HCT116 (cell line): ENCODE measurements around the gene CD1B. TPM values are rescaled to one million over a fixed set of nuclear protein-coding genes. Genes with fewer than 3 reads are reported as not detected.

Experiments
- ATAC-seq: fragments of 200-7000 bp; cut with Tn5 transposase; 2 replicates; pipeline ENCODE4 v1.9.1; 2020; ENCODE audit warnings: mild to moderate bottlenecking, moderate library complexity
- BruUV-seq: library from RNA; stranded (reverse); fragments of 400-500 nt; replicated peaks from 2 replicates; lab custom pipeline; 2021; lab: Mats Ljungman, UMichigan
- CTCF ChIA-PET: fragments of 300-600 bp; sonication (Branson Sonifier 250); formaldehyde crosslinking; loops from one replicate; lab custom pipeline; 2021; ENCODE audit warnings: antibody characterized with exemption; lab: Charles Lee
- POLR2A ChIA-PET: fragments of 300-600, 350-600 bp; sonication (Branson Sonifier 250); formaldehyde crosslinking; loops from one replicate; lab custom pipeline; 2021; ENCODE audit warnings: antibody characterized with exemption; lab: Charles Lee
- RAD21 ChIA-PET, 2 experiments: fragments of 300-600 bp; sonication (Branson Sonifier 250); formaldehyde crosslinking; loops; one replicate each; lab custom pipeline; 2023; ENCODE audit warnings: low total read pairs in 2 of 2; ENCODE audit not compliant: uncharacterized antibody in 2 of 2, unreplicated experiment in 2 of 2, low non-redundant PET in 1 of 2; lab: Charles Lee
- DNase-seq: peaks from one replicate; pipeline ENCODE4 v3.0.0-alpha.2; 2010; ENCODE audit warnings: low read depth, low spot score
- H2AFZ ChIP-seq: fragments of 200-600 bp; shearing (Covaris generic), sonication (generic); 2 replicates; pipeline ENCODE4 v1.6.1; 2017; ENCODE audit warnings: low read depth, mixed run types, mixed read lengths, antibody characterized with exemption, low read length; ENCODE audit not compliant: poor library complexity, severe bottlenecking
- H3K27ac ChIP-seq: 2 replicates; pipeline ENCODE4 v1.5.1; 2012; ENCODE audit warnings: low read depth, low read length
- H3K27me3 ChIP-seq: fragments of 200-600 bp; sonication (generic); 2 replicates; pipeline ENCODE4 v1.6.1; 2016; ENCODE audit warnings: mixed run types, low read length, mixed read lengths; ENCODE audit not compliant: insufficient read depth
- H3K36me3 ChIP-seq, 2 experiments: fragments of 200-500 bp in 1 of 2; fragments of 200-600 bp in 1 of 2; sonication (Bioruptor generic) in 1 of 2; sonication (generic) in 1 of 2; 2 replicates each; pipeline versions ENCODE4 v1.5.1 to v1.6.1; 2014 to 2016; ENCODE audit warnings: low read length in 2 of 2, inconsistent platforms in 1 of 2, mixed read lengths in 1 of 2, mixed run types in 1 of 2; ENCODE audit not compliant: insufficient read depth in 2 of 2, control insufficient read depth in 1 of 2
- H3K4me1 ChIP-seq, 2 experiments: fragments of 200-600 bp in 1 of 2; sonication (generic) in 1 of 2; 2 replicates each; pipeline versions ENCODE4 v1.5.1 to v1.6.1; 2012 to 2017; ENCODE audit warnings: low read length in 2 of 2, inconsistent platforms in 1 of 2, mild to moderate bottlenecking in 1 of 2, mixed read lengths in 1 of 2, mixed run types in 1 of 2, moderate library complexity in 1 of 2; ENCODE audit not compliant: insufficient read depth in 2 of 2, control insufficient read depth in 1 of 2
- H3K4me2 ChIP-seq: fragments of 200-600 bp; sonication (generic); 2 replicates; pipeline ENCODE4 v1.6.1; 2017; ENCODE audit warnings: mixed run types, low read length, mixed read lengths
- H3K4me3 ChIP-seq, 2 experiments: fragments of 200-600 bp in 1 of 2; sonication (generic) in 1 of 2; replicated peaks in 1 of 2; 2 replicates each; pipeline ENCODE4 v1.5.1; 2011 to 2016; ENCODE audit warnings: low read length in 2 of 2, control low read depth in 1 of 2, low read depth in 1 of 2, mild to moderate bottlenecking in 1 of 2, mixed read lengths in 1 of 2, mixed run types in 1 of 2
- H3K79me2 ChIP-seq: fragments of 200-600 bp; sonication (generic); 2 replicates; pipeline ENCODE4 v1.6.1; 2017; ENCODE audit warnings: mild to moderate bottlenecking, mixed run types, low read length, moderate library complexity, mixed read lengths; ENCODE audit not compliant: insufficient read depth
- H3K9ac ChIP-seq: fragments of 200-600 bp; sonication (generic); 2 replicates; pipeline ENCODE4 v1.6.1; 2016; ENCODE audit warnings: low read length, mixed read lengths
- H3K9me2 ChIP-seq: fragments of 200-600 bp; sonication (generic), shearing (Covaris generic); 2 replicates; pipeline ENCODE4 v1.6.1; 2017; ENCODE audit warnings: mixed run types, mild to moderate bottlenecking, moderate library complexity; ENCODE audit not compliant: insufficient read depth
- H3K9me3 ChIP-seq, 2 experiments: fragments of 200-500 bp in 1 of 2; fragments of 200-600 bp in 1 of 2; sonication (Bioruptor generic) in 1 of 2; sonication (generic) in 1 of 2; 2 replicates each; pipeline ENCODE4 v1.6.1; 2014 to 2017; ENCODE audit warnings: low read length in 2 of 2, mixed read lengths in 2 of 2, inconsistent platforms in 1 of 2, low read depth in 1 of 2, mild to moderate bottlenecking in 1 of 2, mixed run types in 1 of 2, moderate library complexity in 1 of 2; ENCODE audit not compliant: control insufficient read depth in 1 of 2, insufficient read depth in 1 of 2
- H4K20me1 ChIP-seq: fragments of 200-600 bp; sonication (generic), shearing (Covaris generic); 2 replicates; pipeline ENCODE4 v1.6.1; 2017; ENCODE audit warnings: mixed run types, mild to moderate bottlenecking, moderate library complexity; ENCODE audit not compliant: insufficient read depth
- EGR1 ChIP-seq: IDR thresholded peaks from 2 replicates; pipeline ENCODE4 v1.6.1; 2012; ENCODE audit warnings: low read depth
- ELF1 ChIP-seq: IDR thresholded peaks from 2 replicates; pipeline ENCODE4 v1.6.1; 2012; ENCODE audit warnings: low read depth, borderline replicate concordance
- EZH2phosphoT487 ChIP-seq: fragments of 200-600 bp; IDR thresholded peaks from 2 replicates; pipeline ENCODE4 v1.6.1; 2018; ENCODE audit warnings: antibody characterized with exemption, borderline replicate concordance
- POLR2A ChIP-seq: IDR thresholded peaks from 2 replicates; pipeline ENCODE4 v1.7.0; 2011; ENCODE audit warnings: borderline replicate concordance; ENCODE audit not compliant: insufficient read depth, insufficient read length; ENCODE audit errors: extremely low read depth
- RAD21 ChIP-seq: IDR thresholded peaks from 2 replicates; pipeline ENCODE4 v1.6.1; 2012; ENCODE audit warnings: low read depth, mild to moderate bottlenecking
- SIN3A ChIP-seq: IDR thresholded peaks from 2 replicates; pipeline ENCODE4 v1.6.1; 2012; ENCODE audit warnings: low read depth
- SP1 ChIP-seq: IDR thresholded peaks from 2 replicates; pipeline ENCODE4 v1.6.1; 2012; ENCODE audit warnings: low read depth
- TCF7L2 ChIP-seq: IDR thresholded peaks from 2 replicates; pipeline ENCODE4 v1.7.0; 2011; ENCODE audit warnings: borderline replicate concordance, inconsistent platforms; ENCODE audit not compliant: insufficient read depth, insufficient read length; ENCODE audit errors: extremely low read depth
- YY1 ChIP-seq: IDR thresholded peaks from 2 replicates; pipeline ENCODE4 v1.6.1; 2011; ENCODE audit warnings: low read length, low read depth, moderate library complexity, mild to moderate bottlenecking; ENCODE audit not compliant: insufficient replicate concordance; ENCODE audit errors: extremely low read depth
- intact Hi-C: fragments of 100-400 bp; cut with micrococcal nuclease; formaldehyde crosslinking; loops from 2 replicates; pipeline ENCODE4 v1.10.0; 2022
- total RNA-seq: library from RNA; stranded (reverse); gene quantifications from one replicate; pipeline ENCODE4 v1.2.1, GENCODE V29; 2021; ENCODE audit not compliant: unreplicated experiment
- TF ChIP-seq, protein P1 (sequence below): IDR thresholded peaks from 2 replicates; pipeline ENCODE4 v1.6.1; 2012
- TF ChIP-seq, protein P2 (sequence below): IDR thresholded peaks from 2 replicates; pipeline ENCODE4 v1.6.1; 2011; ENCODE audit warnings: mild to moderate bottlenecking, low read length, moderate library complexity; ENCODE audit not compliant: insufficient replicate concordance; ENCODE audit errors: extremely low read depth
- TF ChIP-seq, protein P3 (sequence below): IDR thresholded peaks from 2 replicates; pipeline ENCODE4 v1.6.1; 2012

Gene CD1B
- total RNA-seq, 1 experiment from 2014 or later: not detected

DNA sequence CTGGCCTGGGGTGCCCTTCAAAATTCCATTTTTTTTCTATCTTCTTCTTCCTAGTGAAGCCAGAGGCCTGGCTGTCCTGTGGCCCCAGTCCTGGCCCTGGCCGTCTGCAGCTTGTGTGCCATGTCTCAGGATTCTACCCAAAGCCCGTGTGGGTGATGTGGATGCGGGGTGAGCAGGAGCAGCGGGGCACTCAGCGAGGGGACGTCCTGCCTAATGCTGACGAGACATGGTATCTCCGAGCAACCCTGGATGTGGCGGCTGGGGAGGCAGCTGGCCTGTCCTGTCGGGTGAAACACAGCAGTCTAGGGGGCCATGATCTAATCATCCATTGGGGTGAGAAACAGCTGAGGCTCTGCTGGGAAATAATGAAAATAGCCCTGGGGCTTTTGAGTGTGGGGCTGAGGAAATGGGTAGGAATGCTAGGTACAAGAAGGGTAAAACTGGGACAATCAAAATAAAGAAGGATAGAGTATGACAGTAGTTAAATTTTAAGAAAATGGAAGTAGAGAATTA lies 24.5 kb upstream of the CD1B start:
- no peak overlapping the region for H2AFZ ChIP-seq
- H3K4me3 ChIP-seq: no peak overlapping the region
- ChIA-PET RAD21 (no interaction called here), POLR2A (no interaction called here), CTCF (no interaction called here)
- H3K4me2 ChIP-seq: no peak overlapping the region
- no peak for TF ChIP-seq RAD21
- TF ChIP-seq, protein P1, sequence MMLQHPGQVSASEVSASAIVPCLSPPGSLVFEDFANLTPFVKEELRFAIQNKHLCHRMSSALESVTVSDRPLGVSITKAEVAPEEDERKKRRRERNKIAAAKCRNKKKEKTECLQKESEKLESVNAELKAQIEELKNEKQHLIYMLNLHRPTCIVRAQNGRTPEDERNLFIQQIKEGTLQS: no peak
- no peak for TF ChIP-seq SIN3A
- TF ChIP-seq, protein P2, sequence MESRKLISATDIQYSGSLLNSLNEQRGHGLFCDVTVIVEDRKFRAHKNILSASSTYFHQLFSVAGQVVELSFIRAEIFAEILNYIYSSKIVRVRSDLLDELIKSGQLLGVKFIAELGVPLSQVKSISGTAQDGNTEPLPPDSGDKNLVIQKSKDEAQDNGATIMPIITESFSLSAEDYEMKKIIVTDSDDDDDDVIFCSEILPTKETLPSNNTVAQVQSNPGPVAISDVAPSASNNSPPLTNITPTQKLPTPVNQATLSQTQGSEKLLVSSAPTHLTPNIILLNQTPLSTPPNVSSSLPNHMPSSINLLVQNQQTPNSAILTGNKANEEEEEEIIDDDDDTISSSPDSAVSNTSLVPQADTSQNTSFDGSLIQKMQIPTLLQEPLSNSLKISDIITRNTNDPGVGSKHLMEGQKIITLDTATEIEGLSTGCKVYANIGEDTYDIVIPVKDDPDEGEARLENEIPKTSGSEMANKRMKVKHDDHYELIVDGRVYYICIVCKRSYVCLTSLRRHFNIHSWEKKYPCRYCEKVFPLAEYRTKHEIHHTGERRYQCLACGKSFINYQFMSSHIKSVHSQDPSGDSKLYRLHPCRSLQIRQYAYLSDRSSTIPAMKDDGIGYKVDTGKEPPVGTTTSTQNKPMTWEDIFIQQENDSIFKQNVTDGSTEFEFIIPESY: no peak
- H3K27me3 ChIP-seq: peaks cover 13% of the 10 kb centered on the region
- no peaks in the 10 kb centered on the region for H4K20me1 ChIP-seq
- no peak overlapping the region for H3K9ac ChIP-seq
- DNase-seq (no peak), ATAC-seq (no peak)
- BruUV-seq: no TSS peak
- H3K36me3 ChIP-seq: no peaks in the 10 kb centered on the region
- H3K9me2 ChIP-seq: no peaks in the 10 kb centered on the region
- H3K27ac ChIP-seq: no peak overlapping the region
- H3K9me3 ChIP-seq: no peaks in the 10 kb centered on the region
- intact Hi-C loops: no loop called here
- H3K4me1 ChIP-seq: no peaks in the 10 kb centered on the region
- no peaks in the 10 kb centered on the region for H3K79me2 ChIP-seq

DNA sequence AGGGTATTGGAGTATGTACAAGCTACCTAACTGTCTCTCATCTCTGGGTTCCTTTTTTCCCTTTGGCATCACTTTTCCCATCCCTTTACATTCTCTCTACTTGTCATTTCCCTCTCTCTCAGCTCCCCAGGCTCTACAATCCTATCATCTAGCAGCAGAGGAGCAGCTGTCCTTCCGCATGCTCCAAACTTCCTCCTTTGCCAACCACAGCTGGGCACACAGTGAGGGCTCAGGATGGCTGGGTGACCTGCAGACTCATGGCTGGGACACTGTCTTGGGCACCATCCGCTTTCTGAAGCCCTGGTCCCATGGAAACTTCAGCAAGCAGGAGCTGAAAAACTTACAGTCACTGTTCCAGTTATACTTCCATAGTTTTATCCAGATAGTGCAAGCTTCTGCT lies 22.9 kb upstream of the CD1B start:
- Histone ChIP-seq H3K9me3 (no peaks in the 10 kb centered on the region), H4K20me1 (no peaks in the 10 kb centered on the region), H3K27ac (no peak overlapping the region), H3K4me3 (no peak overlapping the region), H3K79me2 (no peaks in the 10 kb centered on the region), H3K9me2 (no peaks in the 10 kb centered on the region), H3K9ac (no peak overlapping the region), H3K36me3 (no peaks in the 10 kb centered on the region), H3K4me2 (no peak overlapping the region), H3K4me1 (no peaks in the 10 kb centered on the region), H2AFZ (no peak overlapping the region), H3K27me3 (peaks cover 13% of the 10 kb centered on the region)
- ChIA-PET RAD21 (no interaction called here), CTCF (no interaction called here), POLR2A (no interaction called here)
- no peak for DNase-seq
- intact Hi-C loops: no loop called here
- BruUV-seq: no TSS peak
- no peak for ATAC-seq
- TF ChIP-seq POLR2A (no peak), EZH2phosphoT487 (no peak), YY1 (no peak), SIN3A (no peak), SP1 (no peak), ELF1 (no peak), EGR1 (no peak), RAD21 (no peak), TCF7L2 (no peak)
- TF ChIP-seq, protein P3, sequence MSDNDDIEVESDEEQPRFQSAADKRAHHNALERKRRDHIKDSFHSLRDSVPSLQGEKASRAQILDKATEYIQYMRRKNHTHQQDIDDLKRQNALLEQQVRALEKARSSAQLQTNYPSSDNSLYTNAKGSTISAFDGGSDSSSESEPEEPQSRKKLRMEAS: no peak
